C4-2B (cell line): ENCODE data around the gene RAB3IL1.

ENCODE experiments used
- ZFX ChIP-seq: fragments of 450-650 bp; IDR thresholded peaks from 2 replicates; pipeline ENCODE4 v1.6.1; 2017
- TF ChIP-seq, protein P1 (sequence below): fragments of 450-650 bp; conservative IDR thresholded peaks from 2 replicates; pipeline ENCODE4 v1.5.1; 2017; ENCODE audit warnings: mild to moderate bottlenecking

DNA sequence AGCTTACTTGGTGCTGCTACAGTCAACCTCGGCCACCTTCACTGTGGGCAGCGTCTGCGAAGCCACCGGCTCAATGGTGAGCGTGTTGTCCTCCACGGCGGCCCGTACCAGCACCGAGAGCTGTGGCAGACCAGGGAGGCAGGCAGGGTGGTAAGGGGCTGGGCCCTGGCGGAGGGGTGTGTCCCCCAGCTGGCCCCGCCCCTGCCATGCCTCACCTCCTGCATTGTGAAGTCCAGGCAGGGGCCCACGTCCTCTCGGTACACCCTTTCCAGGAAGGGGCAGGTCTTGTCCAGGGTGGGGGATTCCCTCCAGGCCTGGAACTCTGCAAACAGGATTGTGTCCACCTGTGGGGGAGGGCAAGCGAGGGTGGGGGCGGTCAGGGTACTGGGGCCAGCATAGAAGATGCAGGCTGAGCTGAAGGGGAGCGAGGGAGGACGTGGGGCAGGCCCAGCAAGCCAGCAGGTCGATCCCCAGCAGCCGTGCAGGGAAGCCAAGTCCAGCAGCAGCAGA is 12.8 kb downstream of the RAB3IL1 start:
- TF ChIP-seq, protein P1, sequence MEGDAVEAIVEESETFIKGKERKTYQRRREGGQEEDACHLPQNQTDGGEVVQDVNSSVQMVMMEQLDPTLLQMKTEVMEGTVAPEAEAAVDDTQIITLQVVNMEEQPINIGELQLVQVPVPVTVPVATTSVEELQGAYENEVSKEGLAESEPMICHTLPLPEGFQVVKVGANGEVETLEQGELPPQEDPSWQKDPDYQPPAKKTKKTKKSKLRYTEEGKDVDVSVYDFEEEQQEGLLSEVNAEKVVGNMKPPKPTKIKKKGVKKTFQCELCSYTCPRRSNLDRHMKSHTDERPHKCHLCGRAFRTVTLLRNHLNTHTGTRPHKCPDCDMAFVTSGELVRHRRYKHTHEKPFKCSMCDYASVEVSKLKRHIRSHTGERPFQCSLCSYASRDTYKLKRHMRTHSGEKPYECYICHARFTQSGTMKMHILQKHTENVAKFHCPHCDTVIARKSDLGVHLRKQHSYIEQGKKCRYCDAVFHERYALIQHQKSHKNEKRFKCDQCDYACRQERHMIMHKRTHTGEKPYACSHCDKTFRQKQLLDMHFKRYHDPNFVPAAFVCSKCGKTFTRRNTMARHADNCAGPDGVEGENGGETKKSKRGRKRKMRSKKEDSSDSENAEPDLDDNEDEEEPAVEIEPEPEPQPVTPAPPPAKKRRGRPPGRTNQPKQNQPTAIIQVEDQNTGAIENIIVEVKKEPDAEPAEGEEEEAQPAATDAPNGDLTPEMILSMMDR = no peak
- no peak for TF ChIP-seq ZFX
